GM12801 (cell line): ENCODE results near the gene BNIPL.

Source experiments
- TF ChIP-seq, protein P1 (sequence below): IDR thresholded peaks from one replicate; pipeline ENCODE4 v1.5.1; 2011; ENCODE audit warnings: control low read depth; ENCODE audit not compliant: insufficient read length; ENCODE audit errors: extremely low read depth

BNIPL gene

DNA sequence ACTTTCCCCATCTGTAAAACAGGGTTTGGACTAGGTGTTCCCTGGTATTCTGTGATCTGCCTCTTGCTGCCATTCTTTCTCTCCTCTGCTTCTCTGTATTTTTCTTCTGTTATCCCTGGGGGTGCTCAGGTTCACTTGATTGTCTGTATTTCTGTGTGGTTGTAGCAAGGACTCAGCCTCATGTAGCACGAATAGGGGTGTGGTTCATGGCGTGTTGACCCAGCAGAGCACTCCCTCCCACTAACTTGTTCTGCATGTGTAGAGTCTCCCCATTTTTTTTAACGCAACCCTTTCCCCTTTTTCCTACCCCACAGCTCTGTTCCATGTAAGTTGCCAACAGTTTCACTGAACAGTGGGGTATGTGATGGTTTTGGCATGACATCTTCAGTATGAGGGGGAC is 1.2 kb upstream of the BNIPL start:
- TF ChIP-seq, protein P1, sequence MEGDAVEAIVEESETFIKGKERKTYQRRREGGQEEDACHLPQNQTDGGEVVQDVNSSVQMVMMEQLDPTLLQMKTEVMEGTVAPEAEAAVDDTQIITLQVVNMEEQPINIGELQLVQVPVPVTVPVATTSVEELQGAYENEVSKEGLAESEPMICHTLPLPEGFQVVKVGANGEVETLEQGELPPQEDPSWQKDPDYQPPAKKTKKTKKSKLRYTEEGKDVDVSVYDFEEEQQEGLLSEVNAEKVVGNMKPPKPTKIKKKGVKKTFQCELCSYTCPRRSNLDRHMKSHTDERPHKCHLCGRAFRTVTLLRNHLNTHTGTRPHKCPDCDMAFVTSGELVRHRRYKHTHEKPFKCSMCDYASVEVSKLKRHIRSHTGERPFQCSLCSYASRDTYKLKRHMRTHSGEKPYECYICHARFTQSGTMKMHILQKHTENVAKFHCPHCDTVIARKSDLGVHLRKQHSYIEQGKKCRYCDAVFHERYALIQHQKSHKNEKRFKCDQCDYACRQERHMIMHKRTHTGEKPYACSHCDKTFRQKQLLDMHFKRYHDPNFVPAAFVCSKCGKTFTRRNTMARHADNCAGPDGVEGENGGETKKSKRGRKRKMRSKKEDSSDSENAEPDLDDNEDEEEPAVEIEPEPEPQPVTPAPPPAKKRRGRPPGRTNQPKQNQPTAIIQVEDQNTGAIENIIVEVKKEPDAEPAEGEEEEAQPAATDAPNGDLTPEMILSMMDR: no peak

DNA sequence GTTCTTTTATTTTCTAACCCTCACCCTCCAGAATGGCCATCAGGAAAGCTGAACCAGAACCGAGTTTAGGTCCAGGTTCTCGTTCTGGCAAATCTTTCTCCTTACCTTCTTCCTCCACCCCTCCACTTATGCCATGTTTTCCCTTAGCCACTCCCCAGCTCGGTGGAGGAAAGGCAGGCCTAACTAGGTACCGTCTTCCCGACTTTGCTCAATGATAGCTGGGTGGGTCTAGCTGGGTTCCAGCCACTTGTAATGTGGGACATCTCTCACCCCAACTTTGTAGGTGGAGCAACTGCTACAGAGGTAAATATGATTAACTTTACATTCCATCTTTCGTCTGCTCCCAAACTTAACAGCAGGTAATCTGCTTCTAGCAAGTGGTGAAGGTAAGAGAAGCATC is 646 bp downstream of the BNIPL start:
- TF ChIP-seq, protein P1: no peak

- TF ChIP-seq, protein P1: no peak
These were observed 3.1 kb downstream of the BNIPL start for GRCh38 chr1:151039521-151039920.

- TF ChIP-seq, protein P1: no peak
These were observed 6.8 kb downstream of the BNIPL start for GRCh38 chr1:151043163-151043562.

DNA sequence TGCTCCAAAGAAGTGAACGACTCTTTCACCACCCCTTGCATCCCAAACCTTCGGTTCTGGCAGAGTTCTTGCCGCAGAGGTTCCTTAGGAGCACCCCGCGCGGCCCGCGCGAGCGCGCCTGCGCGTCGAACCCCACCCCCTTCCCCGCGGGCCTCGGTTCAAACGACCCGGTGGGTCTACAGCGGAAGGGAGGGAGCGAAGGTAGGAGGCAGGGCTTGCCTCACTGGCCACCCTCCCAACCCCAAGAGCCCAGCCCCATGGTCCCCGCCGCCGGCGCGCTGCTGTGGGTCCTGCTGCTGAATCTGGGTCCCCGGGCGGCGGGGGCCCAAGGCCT is 11.2 kb downstream of the BNIPL start, which contains the start of gene C1orf56:
C1orf56 (plus strand) TSS at position 161 of the 334 bp plus-strand sequence; CDS start at position 258, 97 bp downstream.
- TF ChIP-seq, protein P1: no peak

GRCh38 chr1:151047925-151048644 is 11.7 kb downstream of the BNIPL start:
- TF ChIP-seq, protein P1: no peak

DNA sequence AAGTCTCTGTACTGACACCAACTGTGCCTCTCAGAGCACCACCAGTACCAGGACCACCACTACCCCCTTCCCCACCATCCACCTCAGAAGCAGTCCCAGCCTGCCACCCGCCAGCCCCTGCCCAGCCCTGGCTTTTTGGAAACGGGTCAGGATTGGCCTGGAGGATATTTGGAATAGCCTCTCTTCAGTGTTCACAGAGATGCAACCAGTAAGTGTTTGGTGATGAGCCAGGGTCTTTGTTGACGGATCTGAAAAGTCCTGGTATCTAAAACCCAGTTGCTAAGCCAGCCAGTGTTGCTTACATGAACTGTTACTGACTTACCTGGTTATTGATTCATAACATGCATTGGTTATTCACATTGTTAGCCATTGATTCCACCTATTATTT is 12.3 kb downstream of the BNIPL start:
- TF ChIP-seq, protein P1: no peak

GRCh38 chr1:151049458-151049857 is 13.1 kb downstream of the BNIPL start:
- TF ChIP-seq, protein P1: no peak
